NCI-H2196 treated with DMSO at 0.1 percent for 48 hours (cell line): Measurements from ENCODE around the gene C1R.

Experiments
- DNase-seq: peaks from one replicate; lab custom pipeline; 2025; ENCODE audit not compliant: unreplicated experiment; lab: John Stamatoyannopoulos, UW

C1R gene

DNA sequence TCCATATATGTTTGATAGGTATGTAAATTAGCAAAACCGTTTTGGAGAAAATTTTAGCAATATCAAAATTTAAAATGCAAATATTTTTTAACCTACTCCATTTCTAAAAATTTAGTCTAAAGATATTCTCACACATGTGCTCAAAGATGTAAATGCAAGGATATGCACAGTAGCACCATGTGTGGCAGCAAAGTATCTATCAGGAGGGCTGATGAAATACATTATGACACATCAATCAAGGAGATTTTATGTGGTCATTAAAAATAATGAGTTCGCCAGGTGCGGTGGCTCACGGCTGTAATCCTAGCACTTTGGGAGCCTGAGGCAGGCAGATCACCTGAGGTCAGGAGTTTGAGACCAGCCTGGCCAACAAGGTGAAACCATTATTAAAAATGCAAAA is 8.0 kb upstream of the C1R start:
- no peak for DNase-seq

DNA sequence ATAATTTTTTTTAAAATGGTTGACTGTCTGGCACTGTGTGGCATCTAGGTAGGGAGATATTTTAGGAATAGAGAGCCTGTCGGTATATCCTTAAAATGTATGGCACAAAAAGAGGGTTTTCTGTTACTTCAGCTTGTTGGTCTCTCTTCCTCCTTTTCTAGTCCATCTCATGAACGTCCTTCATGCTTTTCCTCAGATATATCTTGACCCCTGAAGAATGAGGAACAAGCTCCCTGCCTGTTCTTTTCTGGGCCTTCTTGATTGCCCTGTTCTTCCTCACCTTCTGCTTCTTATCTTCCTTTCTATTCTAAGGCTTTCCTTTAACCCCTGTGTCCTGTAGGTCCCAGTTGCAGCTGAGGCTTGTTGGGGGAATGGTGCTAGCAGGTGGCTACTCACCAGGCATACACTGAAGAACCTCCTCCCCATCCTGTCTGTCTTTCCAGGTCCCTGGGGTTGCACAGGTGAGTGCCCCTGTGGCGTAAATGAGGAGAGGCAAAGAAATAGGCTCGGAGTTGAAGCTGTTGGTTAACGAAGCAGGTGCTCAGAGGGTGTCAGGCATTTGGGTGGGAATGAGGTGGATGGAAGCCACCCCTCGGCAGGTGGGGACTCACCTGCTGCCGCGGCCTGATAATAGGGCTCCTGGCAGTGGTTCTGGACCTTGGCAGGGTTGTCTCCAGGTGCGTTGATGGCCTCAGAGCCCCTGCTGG is 7.2 kb upstream of the C1R start:
- no peak for DNase-seq

DNA sequence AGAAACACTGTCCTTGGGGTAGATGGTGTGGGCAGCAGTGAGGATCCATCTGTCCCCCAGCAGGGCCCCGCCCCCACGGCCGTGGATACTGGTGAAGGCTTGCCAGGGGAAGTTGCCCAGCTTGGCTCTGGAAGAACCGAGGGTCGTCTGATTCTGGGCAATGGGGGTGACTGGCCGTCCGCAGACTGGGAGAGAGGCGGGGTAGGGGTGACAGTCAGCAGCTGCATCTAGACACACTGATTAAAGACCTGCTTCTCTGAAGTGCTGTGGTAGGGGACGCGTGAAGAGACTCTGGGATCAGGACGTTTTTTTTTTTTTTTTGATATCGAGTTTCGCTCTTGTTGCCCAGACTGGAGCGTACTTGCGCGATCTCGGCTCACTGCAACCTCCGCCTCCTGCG is 4.7 kb upstream of the C1R start:
- no peak for DNase-seq

DNA sequence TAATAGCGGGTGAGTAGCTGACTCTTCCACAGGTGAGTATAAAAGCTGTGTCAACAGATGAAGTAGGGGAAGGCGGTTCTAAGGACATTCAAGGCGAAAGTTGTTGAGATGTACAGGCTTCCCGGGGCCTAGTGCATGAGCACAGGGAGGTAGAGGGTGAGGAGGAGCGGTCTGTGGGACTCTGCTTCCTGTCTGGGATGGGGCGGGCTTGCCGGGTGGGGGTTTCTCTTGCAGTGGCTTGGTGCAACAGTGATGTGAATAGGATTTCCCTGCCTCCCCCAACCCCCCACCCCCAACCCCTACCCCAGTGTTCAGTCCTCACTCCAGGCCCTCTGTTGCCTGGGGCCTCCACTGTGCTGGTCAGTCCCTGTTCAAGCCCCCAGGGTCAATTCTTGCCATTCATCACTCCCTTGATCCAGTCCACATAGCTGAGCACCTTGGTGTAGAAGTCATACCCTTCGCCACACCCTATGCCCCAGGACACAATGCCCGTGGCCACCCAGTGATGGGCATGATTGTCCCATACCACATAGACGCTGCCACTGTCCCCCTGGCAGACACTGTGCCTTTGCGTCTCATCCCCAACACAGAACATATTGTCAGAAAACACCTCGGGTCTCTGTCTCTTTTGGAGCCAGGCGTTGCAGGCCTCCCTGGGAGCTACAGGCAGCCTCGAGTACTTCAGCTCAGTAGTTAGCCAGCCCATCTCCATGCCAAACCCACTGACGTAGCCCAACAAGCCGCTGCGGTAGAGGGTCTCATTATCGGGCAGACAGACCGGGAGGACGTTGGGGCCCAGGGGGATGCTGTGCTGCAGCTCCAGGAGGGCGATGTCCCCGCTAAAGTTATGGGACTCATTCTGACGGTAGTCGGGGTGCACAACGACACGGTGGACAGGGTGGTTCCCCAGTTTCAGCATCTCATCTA is 4.0 kb upstream of the C1R start:
- no peak for DNase-seq

DNA sequence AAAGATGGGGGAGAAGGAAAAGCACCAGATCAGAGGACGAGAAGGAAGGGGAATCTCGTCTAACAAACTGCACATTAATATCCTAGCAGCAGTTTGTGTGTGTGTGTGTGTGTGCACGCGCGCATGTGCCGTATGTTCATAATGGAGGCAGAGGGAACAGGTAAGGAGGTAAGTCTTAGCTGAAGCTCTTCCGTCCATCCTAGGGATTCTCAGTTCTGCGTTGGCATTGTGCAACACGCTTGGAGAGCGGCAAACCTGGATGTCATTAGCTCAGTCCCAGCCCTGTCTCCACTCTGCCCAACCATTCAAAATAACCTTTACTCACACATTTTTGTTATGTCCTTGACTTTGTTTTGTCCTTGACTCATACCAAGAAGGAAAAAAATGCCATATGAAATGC is 1.6 kb upstream of the C1R start:
- no peak for DNase-seq

DNA sequence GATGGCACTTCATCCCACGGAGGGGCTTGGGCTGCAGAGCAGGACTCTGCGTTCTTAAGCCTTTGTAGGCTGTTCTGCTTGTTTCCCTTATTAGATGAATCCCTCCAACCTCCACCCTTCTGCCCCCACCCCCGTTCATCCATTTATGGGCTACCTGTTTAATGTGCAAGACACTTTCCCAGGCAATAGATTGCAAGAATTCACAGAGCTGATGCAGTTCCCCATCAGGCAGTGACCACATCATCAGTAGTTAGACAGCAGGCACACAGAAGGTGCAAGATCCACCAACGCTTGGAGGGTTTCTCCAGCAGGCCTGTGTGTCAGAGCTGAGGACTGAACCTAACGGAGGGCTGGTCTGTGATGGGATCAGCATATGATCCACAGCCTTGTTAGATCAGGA is 1.2 kb upstream of the C1R start:
- no peak for DNase-seq

DNA sequence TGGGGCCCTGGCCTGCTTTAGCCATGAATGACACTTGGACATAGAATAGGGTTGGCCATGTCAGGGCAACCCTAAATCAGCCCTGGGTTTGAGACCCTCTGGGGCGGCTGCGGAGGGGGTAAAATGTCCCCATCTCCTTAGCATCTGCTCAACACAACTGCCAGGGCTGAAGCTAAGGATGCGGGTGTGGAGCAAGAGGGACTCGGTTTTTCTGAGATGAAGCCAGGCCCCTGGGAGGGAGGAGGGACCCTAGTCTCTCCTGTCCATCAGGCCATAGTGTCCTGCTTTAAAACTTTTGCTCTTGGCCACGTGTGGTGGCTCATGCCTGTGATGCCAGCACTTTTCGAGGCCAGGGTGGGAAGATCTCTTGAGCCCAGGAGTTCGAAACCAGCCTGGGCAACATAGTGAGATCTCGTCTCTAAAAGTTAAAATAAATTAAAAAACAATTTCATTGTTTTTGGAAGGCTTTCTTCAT is 778 bp upstream of the C1R start:
- no peak for DNase-seq

DNA sequence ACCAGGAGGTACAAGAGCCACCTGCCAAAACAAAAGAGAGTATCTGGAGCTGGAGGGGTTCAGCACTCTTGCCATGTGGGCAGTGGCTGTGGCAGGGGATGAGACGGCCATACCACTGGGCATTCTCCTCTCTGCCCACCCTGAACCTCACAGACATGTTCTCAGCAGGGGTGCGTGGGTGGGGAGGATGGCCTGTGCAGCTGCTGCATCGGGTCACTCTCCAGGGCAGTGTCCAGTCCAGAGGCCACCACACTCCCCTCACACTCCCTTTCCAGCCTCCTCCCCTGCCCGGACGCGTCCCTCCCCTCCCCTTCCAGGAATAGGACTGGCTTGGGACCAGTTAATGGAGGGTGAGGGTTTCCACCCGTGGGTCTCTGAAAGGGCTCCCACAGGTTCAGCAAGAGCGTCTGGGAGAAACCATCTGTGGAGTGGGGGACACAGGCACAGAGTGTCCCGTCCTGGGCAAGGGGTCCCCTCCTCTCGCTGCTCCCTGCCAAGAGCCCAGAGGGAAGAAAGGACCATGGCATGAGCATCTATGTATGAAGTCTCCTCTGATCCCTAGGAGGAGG is 501 bp downstream of the C1R start:
- DNase-seq = no peak

DNA sequence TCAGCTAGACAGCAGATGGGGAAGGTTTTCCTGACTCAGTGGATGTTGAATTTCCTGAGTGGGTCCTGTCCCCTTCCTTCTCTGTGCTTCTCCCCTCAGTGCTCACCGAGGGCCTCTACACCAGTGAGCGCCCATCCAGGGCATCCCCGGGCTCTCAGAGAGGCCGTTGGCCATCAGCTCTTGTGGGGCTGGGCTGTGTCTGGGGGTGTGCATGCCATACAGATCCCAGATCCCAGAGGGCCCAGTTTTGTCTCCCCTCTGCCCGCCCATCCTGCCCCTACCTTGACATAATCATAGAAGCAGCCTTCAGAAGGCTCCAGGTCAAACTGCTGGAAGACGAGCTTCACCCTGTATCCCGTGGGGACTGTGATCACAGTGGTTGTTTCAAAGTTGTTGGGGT is 1.1 kb downstream of the C1R start:
- no peak for DNase-seq

DNA sequence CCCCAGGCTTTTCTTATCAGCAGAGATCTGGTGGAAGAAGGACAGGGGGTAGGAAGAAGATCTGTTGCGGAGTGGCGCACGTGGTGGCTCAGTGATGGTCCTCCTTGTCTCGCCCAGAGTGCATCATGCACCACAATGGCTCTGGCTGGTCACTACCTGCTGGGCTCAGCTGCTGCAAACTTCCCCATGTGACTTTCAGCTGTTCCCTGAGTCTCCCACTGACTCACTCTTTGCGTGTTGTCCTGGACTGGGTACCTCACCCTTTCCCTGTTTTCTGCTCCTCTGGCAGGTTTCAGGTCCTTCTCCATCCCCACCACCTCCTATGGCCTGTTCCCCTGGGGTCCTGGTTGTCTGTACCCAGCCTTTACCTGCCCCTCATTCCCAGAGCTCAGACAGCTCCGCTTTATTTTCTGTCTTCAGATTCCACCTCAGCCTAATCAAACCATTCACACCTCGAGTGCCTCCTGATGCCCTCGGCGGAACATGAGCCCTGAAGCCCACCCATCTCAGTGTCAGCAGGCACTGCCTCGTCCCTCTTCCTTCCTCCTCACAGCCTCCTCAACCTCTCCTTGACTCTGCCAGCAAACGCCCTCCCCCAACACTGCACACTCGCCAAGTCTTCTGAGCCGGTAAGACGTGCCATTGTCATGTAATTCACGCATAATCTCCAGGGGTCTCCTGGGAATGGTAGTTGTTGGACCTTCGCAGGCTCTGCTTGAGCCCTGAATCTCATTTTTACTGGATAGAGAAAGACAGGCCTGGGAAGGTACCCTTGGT is 1.8 kb downstream of the C1R start:
- no peak for DNase-seq

DNA sequence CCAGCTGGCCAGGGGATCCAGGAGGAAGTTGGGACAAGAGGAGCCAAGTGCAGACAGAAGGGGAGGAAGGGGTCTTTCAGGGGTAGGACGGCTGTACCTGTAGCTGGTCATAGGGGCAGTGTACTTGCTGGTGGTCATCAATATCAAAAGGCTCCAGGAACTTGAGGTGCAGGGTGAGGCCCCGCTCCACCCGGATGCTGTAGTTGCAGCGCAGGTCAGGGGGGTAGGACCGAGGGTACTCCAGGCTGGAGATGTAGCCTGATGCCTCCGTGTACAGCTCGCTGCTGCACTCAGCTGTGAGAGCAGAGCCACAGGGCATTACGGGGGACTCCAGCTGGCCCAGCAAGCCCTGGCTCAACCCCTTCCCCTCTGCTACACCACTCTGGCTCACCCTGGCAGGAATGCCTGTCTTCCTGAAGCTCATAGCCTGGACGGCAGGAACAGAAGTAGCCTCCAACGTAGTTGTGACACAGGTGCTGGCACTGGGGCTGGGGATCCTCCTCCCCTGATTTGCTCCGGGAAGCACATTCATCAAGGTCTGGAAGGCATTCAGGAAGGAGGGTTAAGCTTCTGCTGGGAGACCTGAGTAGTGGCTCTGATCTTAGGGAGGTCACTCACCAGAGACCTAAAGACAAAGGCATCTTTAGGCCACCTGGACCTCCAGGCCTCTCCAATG is 2.9 kb downstream of the C1R start:
- no peak for DNase-seq

DNA sequence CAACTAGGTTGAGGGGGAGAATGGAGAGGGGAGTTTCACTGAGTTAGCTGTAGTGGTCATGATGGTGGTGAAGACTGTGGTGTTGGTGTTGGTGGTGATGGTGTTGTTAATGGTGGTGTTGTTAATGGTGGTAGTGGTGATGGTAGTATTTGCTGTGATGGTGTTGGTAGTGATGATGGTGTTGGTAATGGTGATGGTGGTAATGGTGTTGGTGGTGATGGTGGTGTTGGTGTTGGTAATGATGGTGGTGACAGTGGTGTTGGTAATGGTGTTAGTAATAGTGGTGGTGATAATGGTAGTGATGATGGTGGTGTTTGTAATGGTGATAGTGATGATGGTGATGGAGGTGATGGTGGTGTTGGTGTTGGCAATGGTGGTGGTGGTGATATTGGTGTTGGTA is 9.1 kb downstream of the C1R start:
- DNase-seq = no peak

DNA sequence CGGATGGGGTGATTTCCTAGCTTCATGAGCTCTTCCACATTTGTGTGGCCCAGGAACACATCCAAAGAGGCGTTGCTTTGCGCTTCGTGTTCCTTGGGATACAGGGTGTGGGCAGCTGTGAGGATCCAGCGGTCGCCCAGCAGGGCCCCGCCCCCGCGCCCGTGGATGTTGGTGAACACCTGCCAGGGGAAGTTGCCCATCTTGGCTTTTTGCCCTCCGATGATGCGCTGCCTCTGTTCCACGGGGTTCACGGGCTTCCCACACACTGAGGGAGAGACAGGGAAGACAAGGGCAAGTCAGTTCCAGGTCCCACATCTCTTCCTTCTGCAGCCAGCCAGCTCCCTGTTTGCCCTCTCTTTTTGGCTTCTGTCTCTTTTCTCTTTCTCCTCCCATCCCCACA is 11.2 kb downstream of the C1R start:
- DNase-seq = no peak

DNA sequence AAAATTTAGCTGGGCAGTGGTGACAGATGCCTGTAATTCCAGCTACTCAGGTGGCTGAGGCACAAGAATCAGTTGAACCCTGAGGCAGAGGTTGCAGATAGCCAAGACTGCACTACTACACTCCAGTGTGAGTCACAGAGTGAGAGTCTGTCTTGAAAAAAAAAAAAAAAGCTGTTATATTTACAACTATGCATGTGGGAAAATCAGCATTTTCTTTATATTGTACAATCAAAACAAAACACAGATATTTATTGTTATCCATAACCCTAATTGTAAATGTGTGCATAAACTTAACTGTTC is 12.5 kb downstream of the C1R start:
- DNase-seq = no peak

DNA sequence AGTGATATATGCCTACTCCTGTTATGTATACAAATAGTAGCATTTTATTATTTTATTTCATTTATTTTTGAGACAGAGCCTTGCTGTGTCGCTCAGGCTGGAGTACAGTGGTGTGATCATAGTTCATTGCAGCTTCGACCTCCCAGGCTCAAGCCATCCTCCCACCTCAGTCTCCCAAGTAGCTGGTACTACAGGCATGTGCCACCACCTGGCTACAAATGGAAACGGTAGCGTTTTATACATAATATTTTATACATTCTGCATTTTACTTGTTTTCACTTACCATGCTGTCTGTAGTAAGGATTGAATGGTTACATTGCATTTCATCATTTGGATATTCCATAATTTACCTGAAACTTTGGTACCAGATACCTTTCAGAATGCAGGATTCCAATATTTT is 14.1 kb downstream of the C1R start:
- DNase-seq = no peak

DNA sequence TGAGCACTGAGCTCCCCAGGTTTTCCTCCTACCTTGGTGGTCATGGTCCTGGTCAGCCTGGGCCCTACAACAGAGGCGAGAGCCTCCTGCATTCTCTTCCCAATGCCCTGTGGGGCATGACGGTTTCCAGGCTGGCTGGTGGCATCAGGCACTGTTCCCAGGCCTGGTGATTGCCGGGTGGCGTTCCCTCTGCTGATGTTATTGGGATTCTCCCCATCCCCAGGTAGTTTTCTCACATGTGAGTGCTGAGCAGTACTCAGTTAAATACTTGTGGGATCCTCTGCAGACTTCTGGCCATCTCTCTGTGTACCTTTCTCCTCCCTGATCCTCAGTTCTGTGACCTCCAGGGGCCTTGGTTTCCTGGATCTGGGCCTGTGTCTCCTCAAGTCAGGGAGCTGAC is 15.8 kb downstream of the C1R start:
- no peak for DNase-seq

DNA sequence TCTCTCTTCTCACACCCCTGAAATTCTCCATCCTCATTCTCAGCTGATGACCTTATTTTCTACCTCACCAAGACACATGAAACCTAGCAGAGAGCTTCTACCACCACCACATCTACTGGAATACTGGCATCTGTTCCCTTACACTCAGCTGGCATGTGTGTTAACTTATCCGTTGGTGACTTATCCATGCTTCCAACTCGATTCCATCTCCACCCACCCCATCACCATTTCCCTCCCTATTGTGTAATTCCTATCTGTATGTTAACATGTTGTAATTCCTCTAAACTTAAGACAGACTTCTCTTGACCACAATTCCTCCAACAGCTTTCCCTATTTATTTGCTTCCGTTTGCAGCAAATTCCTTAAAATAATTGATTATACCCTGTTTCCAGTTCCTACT is 16.3 kb downstream of the C1R start:
- no peak for DNase-seq

DNA sequence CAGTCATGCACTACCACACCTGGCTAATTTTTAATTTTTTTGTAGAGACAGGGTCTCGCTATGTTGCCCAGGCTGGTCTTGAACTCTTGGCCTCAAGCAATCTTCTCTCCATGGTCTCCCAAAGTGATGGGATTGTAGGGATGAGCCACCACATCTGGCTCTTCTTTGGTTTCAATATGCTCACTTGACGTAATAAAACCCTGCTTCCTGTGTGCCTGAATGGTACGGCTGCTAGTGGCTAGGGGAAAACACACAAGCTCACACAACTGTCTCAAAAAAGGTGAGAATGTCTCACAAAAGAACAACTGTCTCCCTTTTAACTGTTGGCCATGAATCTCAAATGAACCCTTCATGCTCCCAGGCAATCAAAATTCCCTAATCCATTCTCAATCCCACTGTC is 16.7 kb downstream of the C1R start:
- DNase-seq = no peak

DNA sequence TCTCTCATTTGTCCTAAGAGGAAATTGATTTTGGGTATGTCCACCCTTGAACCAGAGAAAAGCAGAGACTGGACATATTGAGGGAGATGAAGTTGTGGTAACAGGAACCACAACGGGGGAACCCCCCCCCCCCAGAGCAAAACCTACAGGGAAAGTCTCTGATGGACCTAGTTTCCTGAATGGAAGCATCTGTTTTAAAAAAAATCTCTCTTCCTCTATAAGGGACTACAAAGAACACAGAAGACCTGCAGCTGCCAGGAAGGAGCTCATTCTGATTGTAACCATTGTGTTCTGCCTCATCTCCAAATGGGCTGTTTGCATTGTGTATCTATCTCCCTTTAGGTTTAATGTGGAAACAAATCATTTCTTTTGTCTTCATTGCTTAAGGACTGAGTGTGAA is 18.3 kb downstream of the C1R start:
- DNase-seq = no peak

DNA sequence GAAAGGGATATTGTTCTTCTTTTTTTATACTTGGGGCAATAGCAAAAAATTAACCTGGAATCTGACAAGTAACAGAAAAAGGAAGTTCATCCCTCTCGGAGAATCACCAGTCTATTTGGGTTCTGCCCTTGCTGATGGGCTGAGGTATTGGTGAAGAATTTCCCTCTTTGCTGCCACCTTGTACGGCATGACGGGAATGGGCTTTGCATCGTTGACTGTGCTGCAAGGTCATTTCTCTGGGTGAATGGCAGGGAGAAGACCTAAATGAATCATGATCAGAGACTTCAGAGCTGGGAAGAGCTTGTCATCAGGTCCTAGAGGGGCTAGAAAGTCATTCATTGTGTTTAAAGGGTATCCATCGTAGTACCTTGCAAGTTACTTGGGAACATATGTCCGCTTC is 19.7 kb downstream of the C1R start:
- DNase-seq = no peak

DNA sequence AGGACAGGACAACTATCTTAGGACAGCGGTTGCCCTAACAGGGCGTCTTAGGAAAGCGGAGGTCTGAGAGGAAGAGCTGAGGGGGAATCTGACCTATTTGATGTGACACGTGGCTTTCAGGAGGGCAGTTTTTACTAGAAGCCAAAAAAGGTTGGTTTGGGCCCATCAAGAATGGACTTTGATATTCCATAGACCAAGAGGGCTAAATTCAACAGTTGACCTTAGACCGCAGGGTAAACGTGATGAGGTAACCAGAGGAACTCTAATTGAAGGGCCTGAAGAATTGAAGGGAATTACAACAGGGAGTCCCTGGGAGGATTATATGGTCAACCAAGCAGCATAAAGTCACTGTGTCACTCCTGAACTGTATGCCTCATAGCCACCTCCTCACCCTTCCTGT is 20.2 kb downstream of the C1R start:
- no peak for DNase-seq
